CD8-positive, alpha-beta memory T cell (primary cell): ENCODE results near the gene EXO1. TPM values are rescaled to one million over a fixed set of nuclear protein-coding genes. Genes with fewer than 3 reads are reported as not detected.
"Not testable (repeated sequence)": the region's sequence is repeated elsewhere in the genome, so short reads cannot be mapped to it uniquely, and the experiment has no call there.

Source experiments
- CTCF ChIA-PET: fragments of 350-600 bp; sonication (Branson Sonifier 250); formaldehyde crosslinking; loops from one replicate; lab custom pipeline; 2021; ENCODE audit warnings: antibody characterized with exemption; lab: Charles Lee
- POLR2A ChIA-PET: fragments of 350-600 bp; sonication (Branson Sonifier 250); formaldehyde crosslinking; loops from one replicate; lab custom pipeline; 2021; ENCODE audit warnings: antibody characterized with exemption; lab: Charles Lee
- DNase-seq, 5 donors: peaks; one replicate each; pipeline versions ENCODE4 v3.0.0 to v3.0.0-alpha.2; 2020 to 2022; ENCODE audit warnings: mixed read lengths in 1 of 5
- H3K27ac ChIP-seq: one replicate; pipeline ENCODE4 v1.7.0; 2013; ENCODE audit warnings: low read depth, mild to moderate bottlenecking, low read length, moderate library complexity
- H3K27me3 ChIP-seq: 2 replicates; pipeline ENCODE4 v1.7.0; 2013; ENCODE audit warnings: low read length, mild to moderate bottlenecking; ENCODE audit not compliant: insufficient read depth, poor library complexity, severe bottlenecking
- H3K36me3 ChIP-seq: 2 replicates; pipeline ENCODE4 v1.7.0; 2013; ENCODE audit warnings: mild to moderate bottlenecking, low read length, moderate library complexity; ENCODE audit not compliant: insufficient read depth
- H3K4me1 ChIP-seq: 2 replicates; pipeline ENCODE4 v1.7.0; 2013; ENCODE audit warnings: mild to moderate bottlenecking, low read length, moderate library complexity; ENCODE audit not compliant: insufficient read depth
- H3K4me3 ChIP-seq: 2 replicates; pipeline ENCODE4 v1.7.0; 2013; ENCODE audit warnings: mild to moderate bottlenecking, low read length
- H3K9me3 ChIP-seq: 2 replicates; pipeline ENCODE4 v1.7.0; 2013; ENCODE audit warnings: mild to moderate bottlenecking, low read length
- H3K27ac Mint-ChIP-seq, 8 donors: one replicate each; pipeline ENCODE4 v1.8.0; 2020 to 2021; ENCODE audit warnings: mixed read lengths in 8 of 8, mild to moderate bottlenecking in 6 of 8, inconsistent platforms in 3 of 8, moderate library complexity in 3 of 8
- H3K27me3 Mint-ChIP-seq, 2 donors: one replicate each; pipeline ENCODE4 v1.8.0; 2020 to 2021; ENCODE audit warnings: mixed read lengths in 2 of 2, mild to moderate bottlenecking in 1 of 2, moderate library complexity in 1 of 2
- H3K36me3 Mint-ChIP-seq, 3 donors: one replicate each; pipeline ENCODE4 v1.8.0; 2020 to 2021; ENCODE audit warnings: mixed read lengths in 3 of 3, inconsistent platforms in 1 of 3, mild to moderate bottlenecking in 1 of 3
- H3K4me1 Mint-ChIP-seq, 3 donors: one replicate each; pipeline ENCODE4 v1.8.0; 2020 to 2021; ENCODE audit warnings: mixed read lengths in 3 of 3, inconsistent platforms in 1 of 3, mild to moderate bottlenecking in 1 of 3
- H3K4me3 Mint-ChIP-seq, 7 donors: one replicate each; pipeline ENCODE4 v1.8.0; 2020 to 2021; ENCODE audit warnings: mixed read lengths in 7 of 7, mild to moderate bottlenecking in 6 of 7, moderate library complexity in 4 of 7, inconsistent platforms in 2 of 7
- H3K9me3 Mint-ChIP-seq, 5 donors: one replicate each; pipeline ENCODE4 v1.8.0; 2020 to 2022; ENCODE audit warnings: mixed read lengths in 5 of 5, mild to moderate bottlenecking in 3 of 5, moderate library complexity in 2 of 5, inconsistent platforms in 1 of 5
- polyA plus RNA-seq: library from polyadenylated mRNA; unstranded; fragments of 300-500 nt; fragmentation: Illumina TruSeq; gene quantifications from one replicate; pipeline ENCODE4 v1.2.3, GENCODE V29; 2021
- total RNA-seq, 2 experiments: library from RNA; stranded (reverse); gene quantifications; one replicate each; pipeline ENCODE4 v1.2.3, GENCODE V29; 2021

The EXO1 gene
- total and polyA plus RNA-seq, 3 experiments from 2014 or later = 0.49 to 76.1 (median 65.8) TPM

- CTCF ChIA-PET, H3K9me3 ChIP-seq, H3K36me3 ChIP-seq, H3K27me3 ChIP-seq, H3K4me1 ChIP-seq, H3K4me3 Mint-ChIP-seq, DNase-seq, H3K36me3 Mint-ChIP-seq, H3K9me3 Mint-ChIP-seq, H3K27me3 Mint-ChIP-seq, H3K4me1 Mint-ChIP-seq, H3K4me3 ChIP-seq, H3K27ac ChIP-seq, POLR2A ChIA-PET: not testable (repeated sequence)
- H3K27ac Mint-ChIP-seq = peak overlapping the region in 1 of 8 donors; percentile 36
Measured at GRCh38 chr1:241826613-241827012, 21.4 kb upstream of the EXO1 start.

GRCh38 chr1:241827264-241827663 is 20.7 kb upstream of the EXO1 start:
- H3K36me3 Mint-ChIP-seq = peaks cover 0 to 2% (median 0%) of the 10 kb centered on the region in 3 donors
- H3K27me3 Mint-ChIP-seq = peaks cover 5 to 7% of the 10 kb centered on the region in 2 donors
- no peak overlapping the region for H3K27ac Mint-ChIP-seq
- Histone ChIP-seq H3K9me3 (no peaks in the 10 kb centered on the region), H3K4me3 (no peak overlapping the region), H3K36me3 (no peaks in the 10 kb centered on the region), H3K4me1 (no peaks in the 10 kb centered on the region), H3K27ac (no peak overlapping the region), H3K27me3 (no peaks in the 10 kb centered on the region)
- ChIA-PET POLR2A (no interaction called here), CTCF (no interaction called here)
- no peak for DNase-seq
- H3K9me3 Mint-ChIP-seq = no peaks in the 10 kb centered on the region
- no peak overlapping the region for H3K4me3 Mint-ChIP-seq
- H3K4me1 Mint-ChIP-seq = no peaks in the 10 kb centered on the region

- no peaks in the 10 kb centered on the region for H3K36me3 Mint-ChIP-seq
- H3K9me3 Mint-ChIP-seq = no peaks in the 10 kb centered on the region
- no peak for DNase-seq
- H3K4me1 ChIP-seq = no peaks in the 10 kb centered on the region
- POLR2A ChIA-PET = no interaction called here
- no peak overlapping the region for H3K27ac ChIP-seq
- CTCF ChIA-PET = no interaction called here
- H3K4me3 ChIP-seq = no peak overlapping the region
- no peaks in the 10 kb centered on the region for H3K9me3 ChIP-seq
- no peaks in the 10 kb centered on the region for H3K4me1 Mint-ChIP-seq
- H3K27ac Mint-ChIP-seq = no peak overlapping the region
- H3K36me3 ChIP-seq = no peaks in the 10 kb centered on the region
- H3K27me3 Mint-ChIP-seq = peaks cover 5 to 12% of the 10 kb centered on the region in 2 donors
- no peaks in the 10 kb centered on the region for H3K27me3 ChIP-seq
- no peak overlapping the region for H3K4me3 Mint-ChIP-seq
Measured at GRCh38 chr1:241828463-241829021, 19.5 kb upstream of the EXO1 start.

GRCh38 chr1:241829468-241829867 is 18.5 kb upstream of the EXO1 start:
- Histone ChIP-seq H3K9me3 (no peaks in the 10 kb centered on the region), H3K27me3 (no peaks in the 10 kb centered on the region), H3K27ac (no peak overlapping the region), H3K36me3 (no peaks in the 10 kb centered on the region), H3K4me3 (no peak overlapping the region), H3K4me1 (no peaks in the 10 kb centered on the region)
- no peak overlapping the region for H3K27ac Mint-ChIP-seq
- no peak overlapping the region for H3K4me3 Mint-ChIP-seq
- no peak for DNase-seq
- no peaks in the 10 kb centered on the region for H3K36me3 Mint-ChIP-seq
- ChIA-PET CTCF (no interaction called here), POLR2A (no interaction called here)
- H3K9me3 Mint-ChIP-seq = no peaks in the 10 kb centered on the region
- H3K4me1 Mint-ChIP-seq = no peaks in the 10 kb centered on the region
- peaks cover 4 to 9% of the 10 kb centered on the region in 2 donors for H3K27me3 Mint-ChIP-seq

GRCh38 chr1:241834733-241835377 is 13.1 kb upstream of the EXO1 start:
- Histone ChIP-seq H3K27me3 (no peaks in the 10 kb centered on the region), H3K27ac (no peak overlapping the region), H3K9me3 (no peaks in the 10 kb centered on the region), H3K36me3 (no peaks in the 10 kb centered on the region), H3K4me1 (no peaks in the 10 kb centered on the region), H3K4me3 (no peak overlapping the region)
- POLR2A ChIA-PET = no interaction called here
- H3K4me1 Mint-ChIP-seq = peaks cover 0 to 4% (median 0%) of the 10 kb centered on the region in 3 donors
- DNase-seq = peak in 1 of 5 donors; percentile 3
- no peaks in the 10 kb centered on the region for H3K9me3 Mint-ChIP-seq
- H3K27me3 Mint-ChIP-seq = peaks cover 1 to 14% of the 10 kb centered on the region in 2 donors
- CTCF ChIA-PET = interaction anchor here (1.2 to 1.4 kb wide), 2 partner anchors 207 to 223 kb away, joined by 4 to 6 read pairs; no protein-coding TSS in a partner anchor
- H3K4me3 Mint-ChIP-seq = no peak overlapping the region
- H3K27ac Mint-ChIP-seq = no peak overlapping the region
- H3K36me3 Mint-ChIP-seq = no peaks in the 10 kb centered on the region

GRCh38 chr1:241836941-241837340 is 11.1 kb upstream of the EXO1 start:
- no peak for DNase-seq
- POLR2A ChIA-PET = no interaction called here
- Mint-ChIP-seq H3K9me3 (no peaks in the 10 kb centered on the region), H3K4me3 (no peak overlapping the region), H3K4me1 (peaks cover 0 to 4% (median 0%) of the 10 kb centered on the region in 3 donors), H3K27ac (no peak overlapping the region), H3K27me3 (peaks cover 1 to 29% of the 10 kb centered on the region in 2 donors), H3K36me3 (no peaks in the 10 kb centered on the region)
- H3K36me3 ChIP-seq = no peaks in the 10 kb centered on the region
- H3K4me1 ChIP-seq = no peaks in the 10 kb centered on the region
- no peaks in the 10 kb centered on the region for H3K9me3 ChIP-seq
- H3K4me3 ChIP-seq = no peak overlapping the region
- H3K27ac ChIP-seq = no peak overlapping the region
- H3K27me3 ChIP-seq = no peaks in the 10 kb centered on the region
- CTCF ChIA-PET = no interaction called here

- Mint-ChIP-seq H3K4me1 (peaks cover 0 to 4% (median 0%) of the 10 kb centered on the region in 3 donors), H3K36me3 (no peaks in the 10 kb centered on the region), H3K27me3 (peaks cover 1 to 29% of the 10 kb centered on the region in 2 donors), H3K9me3 (no peaks in the 10 kb centered on the region), H3K4me3 (no peak overlapping the region), H3K27ac (no peak overlapping the region)
- Histone ChIP-seq H3K36me3 (no peaks in the 10 kb centered on the region), H3K27me3 (no peaks in the 10 kb centered on the region), H3K27ac (no peak overlapping the region), H3K4me1 (no peaks in the 10 kb centered on the region), H3K4me3 (no peak overlapping the region), H3K9me3 (no peaks in the 10 kb centered on the region)
- DNase-seq = no peak
- ChIA-PET POLR2A (no interaction called here), CTCF (no interaction called here)
Measured at GRCh38 chr1:241837416-241837815, 10.6 kb upstream of the EXO1 start.

- no peaks in the 10 kb centered on the region for H3K9me3 Mint-ChIP-seq
- ChIA-PET CTCF (interaction anchor here (1.4 kb wide), 2 partner anchors 10 to 211 kb away, joined by 5 read pairs; partner anchors contain the start of gene EXO1), POLR2A (no interaction called here)
- peaks cover 0 to 4% (median 0%) of the 10 kb centered on the region in 3 donors for H3K4me1 Mint-ChIP-seq
- no peak overlapping the region for H3K4me3 Mint-ChIP-seq
- no peak overlapping the region for H3K27ac ChIP-seq
- H3K27me3 ChIP-seq = no peaks in the 10 kb centered on the region
- no peak for DNase-seq
- H3K4me1 ChIP-seq = no peaks in the 10 kb centered on the region
- H3K27me3 Mint-ChIP-seq = peaks cover 3 to 26% of the 10 kb centered on the region in 2 donors
- H3K4me3 ChIP-seq = no peak overlapping the region
- H3K9me3 ChIP-seq = no peaks in the 10 kb centered on the region
- no peak overlapping the region for H3K27ac Mint-ChIP-seq
- no peaks in the 10 kb centered on the region for H3K36me3 Mint-ChIP-seq
- H3K36me3 ChIP-seq = no peaks in the 10 kb centered on the region
Measured at GRCh38 chr1:241837901-241838300, 10.1 kb upstream of the EXO1 start.
